NCI-H460 (cell line): Measurements from ENCODE around the gene AFF2. TPM values are rescaled to one million over a fixed set of nuclear protein-coding genes. Genes with fewer than 3 reads are reported as not detected.

Source experiments
- DNase-seq: peaks from one replicate; pipeline ENCODE4 v3.0.0-alpha.2; 2016; ENCODE audit warnings: low read depth; ENCODE audit errors: extremely low read depth
- total RNA-seq: library from RNA; depleted of rRNA; stranded (reverse); fragments of >200 nt; shearing (Covaris generic); gene quantifications from 2 replicates; pipeline ENCODE4 v1.2.3, GENCODE V29; 2014

Gene AFF2
- total RNA-seq, 1 experiment from 2014 or later, result not detected

- no peak for DNase-seq
Observed at GRCh38 chrX:148535639-148536038, 35.2 kb downstream of the AFF2 start.

DNA sequence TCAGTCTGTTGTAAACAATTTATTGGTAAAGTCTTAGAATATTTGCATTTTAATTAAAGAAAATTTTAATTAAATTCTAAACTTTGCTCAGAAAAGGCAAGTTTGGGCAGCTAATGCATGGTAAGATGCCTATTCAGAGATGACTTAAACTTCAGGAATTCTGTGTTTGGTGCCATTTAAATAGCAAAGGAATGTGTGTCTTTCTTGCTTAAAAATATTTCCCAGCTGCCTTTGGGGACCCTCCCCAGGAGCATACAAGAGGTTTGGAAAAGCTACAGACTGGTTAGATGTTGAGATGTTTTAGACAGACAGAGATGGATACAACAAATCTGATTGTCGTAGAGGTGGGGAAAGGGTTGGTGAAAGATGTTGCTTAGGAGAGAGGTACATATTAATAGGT, 36.5 kb downstream of the AFF2 start:
- DNase-seq, result no peak

DNA sequence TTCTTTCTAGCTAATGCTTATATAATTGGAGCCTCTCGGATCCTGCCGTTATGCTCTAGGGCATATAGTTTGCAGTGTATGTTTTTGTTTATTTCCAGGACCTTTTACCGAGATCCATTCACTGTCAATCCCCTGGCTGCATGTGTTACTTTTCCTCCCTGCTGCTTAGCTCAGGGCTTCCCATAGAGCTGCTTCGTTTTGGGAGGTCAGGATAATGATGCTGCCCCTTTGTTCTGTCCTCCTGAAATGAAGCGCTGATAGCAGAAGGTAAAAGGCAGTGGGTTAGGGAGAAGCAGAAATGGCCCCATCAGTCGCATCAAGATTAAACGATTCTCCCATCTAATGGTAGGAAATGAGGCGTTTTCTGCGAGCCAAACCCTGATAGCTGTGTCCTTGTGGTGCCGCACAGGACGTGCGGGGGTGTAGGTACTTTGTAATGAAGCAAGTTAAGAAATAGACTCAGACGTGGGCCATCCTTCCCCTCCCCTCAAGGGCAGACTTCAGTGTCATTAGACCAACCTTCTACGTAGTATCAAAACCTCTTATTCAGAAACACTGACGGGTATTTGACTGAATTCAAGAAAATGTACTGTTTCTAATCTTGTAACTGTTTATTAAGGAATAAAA, 37.3 kb downstream of the AFF2 start:
- no peak for DNase-seq

DNA sequence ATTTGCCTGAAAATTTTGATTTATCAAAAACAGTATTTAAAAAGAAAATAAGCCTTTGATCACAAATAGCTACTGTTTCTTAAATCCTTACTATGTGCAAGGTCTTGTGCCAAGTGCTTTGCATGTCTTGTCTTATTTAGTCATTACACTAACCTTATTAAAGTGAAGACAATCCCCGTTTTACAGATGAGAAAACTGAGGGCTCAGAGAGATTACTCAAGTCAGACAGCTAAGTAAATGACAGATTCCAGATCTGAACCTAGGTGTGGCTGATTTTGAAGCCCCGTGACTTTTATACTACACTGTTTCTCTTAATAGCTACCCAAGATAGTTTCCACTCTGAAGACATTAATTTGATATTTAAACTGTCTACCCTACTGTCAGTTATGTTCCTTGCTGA, 38.2 kb downstream of the AFF2 start:
- no peak for DNase-seq

GRCh38 chrX:148540114-148540513, 39.7 kb downstream of the AFF2 start:
- no peak for DNase-seq

GRCh38 chrX:148540671-148541583, 40.5 kb downstream of the AFF2 start:
- DNase-seq, result no peak

DNA sequence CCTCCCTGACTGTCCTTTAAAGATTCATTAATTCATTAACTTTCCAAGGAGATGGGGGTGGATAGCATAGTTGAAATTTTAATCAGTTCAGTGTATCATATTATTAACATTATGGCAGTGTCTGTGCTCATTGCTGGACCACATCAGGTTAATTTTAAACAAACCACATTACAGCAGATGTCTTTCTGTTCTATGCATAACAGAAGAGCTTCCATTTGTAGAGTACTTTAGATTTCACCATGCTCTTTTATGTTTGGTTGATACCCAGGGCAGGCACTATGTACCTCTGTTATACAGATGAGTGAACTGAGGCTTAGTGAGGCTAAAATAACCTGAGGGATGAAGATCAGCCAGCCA, 41.1 kb downstream of the AFF2 start:
- DNase-seq, result no peak

DNA sequence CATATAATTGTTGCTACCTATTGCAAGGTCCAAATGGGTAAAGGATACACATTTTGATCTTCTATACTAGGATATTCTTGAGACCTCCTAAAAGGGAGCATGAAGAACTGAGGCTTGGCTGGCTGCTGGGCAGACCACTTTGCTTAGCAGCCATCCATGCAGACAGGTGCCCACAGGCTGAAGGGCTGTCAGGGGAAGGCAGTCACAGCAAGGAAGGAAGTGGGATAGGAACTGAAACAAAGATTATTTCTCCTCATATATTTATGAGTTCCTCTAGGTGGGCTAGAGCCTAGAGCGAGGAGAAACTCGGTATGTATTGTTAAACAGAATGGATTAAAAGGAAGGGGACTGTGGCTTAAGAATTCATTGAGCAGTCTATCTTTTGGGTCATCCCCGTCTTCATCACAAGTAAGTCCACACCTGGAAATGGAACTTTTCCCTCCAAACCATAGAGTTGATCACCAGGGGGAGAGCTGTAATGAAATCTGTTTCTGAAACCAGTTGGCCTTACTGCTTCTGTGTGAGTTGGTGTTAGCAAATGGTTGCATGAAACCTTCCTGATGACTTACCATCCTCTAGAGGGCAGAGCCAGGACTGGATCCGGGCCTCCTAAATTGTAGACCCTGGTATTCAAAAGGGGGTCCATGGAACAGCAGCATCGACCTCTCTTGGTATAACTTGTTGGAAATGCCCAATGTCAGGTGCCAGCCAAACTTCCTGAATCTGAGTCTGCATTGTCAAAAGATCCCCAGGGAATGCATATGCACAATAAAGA, 42.3 kb downstream of the AFF2 start:
- no peak for DNase-seq

- no peak for DNase-seq
Observed at GRCh38 chrX:148552775-148553174, 52.4 kb downstream of the AFF2 start.

GRCh38 chrX:148555101-148555500, 54.7 kb downstream of the AFF2 start:
- no peak for DNase-seq

DNA sequence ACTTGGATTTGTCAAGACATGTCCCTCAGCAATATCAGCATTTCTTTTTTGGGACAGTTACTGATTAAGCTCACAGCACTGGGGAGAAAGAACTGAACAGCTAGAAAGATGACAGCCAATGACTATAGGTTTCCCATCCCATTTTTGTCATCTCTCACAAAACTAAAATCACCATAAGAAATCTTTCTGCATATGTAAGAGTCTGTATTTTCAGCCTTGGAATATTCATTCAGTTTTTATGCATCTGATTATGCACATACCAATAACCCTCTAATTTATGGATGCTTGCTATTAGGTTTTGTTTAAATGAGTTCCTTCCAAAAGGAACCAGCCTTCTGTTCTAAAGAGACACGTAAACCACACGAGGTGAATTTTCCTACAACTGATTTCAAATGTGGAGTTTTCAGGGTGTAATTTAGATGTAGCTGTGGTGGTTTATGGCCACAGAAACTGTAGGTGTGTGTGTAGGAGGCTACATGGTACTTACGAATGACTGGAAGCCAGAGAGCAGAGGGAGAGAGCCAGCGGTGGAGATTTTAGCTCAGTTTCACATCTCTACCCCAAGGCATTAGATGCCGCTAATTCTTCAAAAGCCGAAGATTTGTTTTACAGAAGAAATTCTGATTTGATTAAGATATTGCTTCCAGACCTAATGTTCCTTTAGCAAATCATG, 55.3 kb downstream of the AFF2 start:
- DNase-seq, result no peak

DNA sequence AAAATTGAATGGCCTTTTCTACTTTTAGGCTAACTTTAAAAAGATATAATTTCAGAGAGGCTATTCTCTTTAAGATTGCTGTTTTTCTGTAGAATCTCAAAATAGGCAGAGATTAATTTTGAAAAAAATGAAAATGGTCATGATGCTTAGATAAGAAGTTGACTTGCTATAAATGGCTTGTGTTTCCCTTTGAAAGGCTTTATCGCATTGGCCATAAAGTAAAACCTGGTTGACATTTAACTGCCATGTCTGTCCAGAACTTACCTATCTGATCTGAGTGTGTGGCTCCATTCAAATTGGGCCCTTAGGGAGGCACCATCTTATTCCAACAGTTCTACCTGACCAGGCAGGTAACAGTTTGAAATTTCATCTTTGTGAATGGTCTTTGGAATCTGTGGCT, 56.1 kb downstream of the AFF2 start:
- no peak for DNase-seq

DNA sequence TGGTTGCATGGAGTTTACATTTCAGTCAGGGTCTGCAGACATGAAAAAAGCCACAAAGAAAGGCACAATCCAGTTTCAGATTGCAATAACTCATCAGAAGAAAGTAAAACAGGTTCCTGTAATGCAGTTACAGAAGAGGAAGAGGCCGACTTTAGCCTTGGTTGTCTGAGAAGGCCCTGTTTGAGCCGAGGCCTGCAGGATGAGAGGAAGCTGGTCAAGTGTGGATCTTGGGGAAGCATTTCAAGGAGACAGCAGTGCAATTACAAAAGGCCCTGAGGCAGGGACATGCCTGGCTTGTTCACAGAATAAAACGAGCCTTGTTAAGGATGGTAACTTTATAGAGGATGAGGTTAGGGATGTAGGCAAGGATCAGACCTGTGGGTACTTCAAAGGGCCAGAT, 62.4 kb downstream of the AFF2 start:
- no peak for DNase-seq

DNA sequence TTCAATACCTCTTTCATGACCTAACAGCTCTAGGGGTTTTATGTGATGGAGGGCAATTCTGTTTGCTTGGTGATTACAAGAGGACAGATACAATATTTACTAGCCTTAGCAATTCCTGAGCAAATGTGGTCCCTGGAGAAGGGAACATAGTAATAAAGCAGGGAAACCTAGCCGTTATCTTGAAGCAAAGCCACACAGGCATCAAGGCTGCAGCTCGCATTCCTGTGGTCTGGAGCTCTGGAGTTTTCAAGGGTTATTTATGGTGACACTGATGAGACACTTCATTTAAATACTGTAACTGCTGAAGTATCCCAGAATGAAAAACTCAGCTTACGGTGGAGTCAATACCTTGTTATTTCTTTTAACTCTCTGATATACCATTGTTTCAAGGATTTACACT, 66.8 kb downstream of the AFF2 start:
- no peak for DNase-seq

DNA sequence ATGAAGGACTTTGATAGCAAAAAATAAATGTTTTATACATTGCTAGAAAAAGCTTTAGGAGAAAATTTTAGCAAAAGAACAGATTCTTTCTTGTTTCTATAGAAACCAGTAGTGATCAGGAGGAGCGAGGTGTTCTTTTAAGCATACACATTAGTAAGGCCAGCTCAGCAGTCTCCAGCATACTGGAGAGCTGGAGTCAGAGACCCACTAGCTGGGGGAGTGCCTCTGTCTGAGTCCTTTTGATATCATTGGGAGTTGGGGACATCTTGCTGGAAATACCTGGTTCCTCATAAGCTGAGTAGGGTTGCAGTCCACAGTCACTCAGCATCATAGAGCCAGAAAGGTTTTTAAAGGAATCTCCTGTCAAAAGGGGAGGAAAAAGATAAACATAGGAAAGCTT, 67.4 kb downstream of the AFF2 start:
- no peak for DNase-seq

DNA sequence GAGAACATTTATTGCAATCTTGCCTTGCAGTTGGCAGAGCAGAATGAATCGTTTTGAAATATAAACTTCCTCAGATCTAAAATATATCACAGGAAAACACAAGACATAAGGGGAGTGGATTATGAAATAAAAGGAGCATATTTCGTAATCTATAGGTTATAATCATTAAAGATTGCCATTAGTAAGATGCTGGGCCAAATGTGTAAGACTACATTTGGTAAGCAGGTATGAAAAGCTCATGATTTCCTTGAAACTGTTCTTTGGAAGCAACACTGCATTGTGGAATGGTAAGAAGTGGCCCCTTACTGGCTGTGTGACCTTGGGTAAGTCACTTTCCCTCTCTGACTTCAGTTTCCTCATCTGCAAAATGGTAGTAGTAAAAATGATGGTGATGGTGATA, 68.3 kb downstream of the AFF2 start:
- DNase-seq, result no peak

GRCh38 chrX:148572337-148572736, 71.9 kb downstream of the AFF2 start:
- no peak for DNase-seq

GRCh38 chrX:148573119-148573518, 72.7 kb downstream of the AFF2 start:
- DNase-seq, result no peak

DNA sequence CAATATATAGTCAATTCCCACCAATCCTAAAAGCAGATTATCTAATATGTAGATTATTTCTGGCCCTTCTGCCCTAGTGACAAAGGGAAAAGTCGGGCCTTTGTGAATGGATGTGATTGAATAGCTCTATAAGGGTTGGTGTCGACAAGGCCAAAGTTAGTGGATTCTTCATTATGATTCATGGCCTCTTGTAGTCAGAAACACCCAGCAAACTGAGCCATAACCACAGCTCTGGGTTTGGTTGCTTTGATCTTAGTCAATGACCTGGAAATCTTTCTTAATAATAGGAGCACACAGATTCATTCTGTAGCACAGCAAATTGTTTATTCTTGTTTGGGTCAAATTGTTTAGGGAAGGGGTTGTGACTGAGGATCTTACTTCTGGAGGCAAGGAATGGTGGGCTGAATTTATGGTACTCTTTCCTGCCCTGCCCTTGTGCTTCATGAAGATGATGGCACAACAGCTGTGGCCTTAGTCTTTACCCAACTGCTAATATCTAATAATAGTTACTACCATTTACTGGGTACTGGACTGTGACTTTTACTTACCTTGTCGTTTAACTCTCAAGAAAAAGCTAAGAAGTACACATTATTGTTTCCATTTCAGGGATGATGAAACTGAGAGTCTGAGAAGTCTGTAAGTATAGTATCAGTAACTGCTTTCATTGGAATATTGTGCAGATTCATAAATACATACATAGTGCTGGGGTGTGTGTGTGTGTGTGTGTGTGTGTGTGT, 74.0 kb downstream of the AFF2 start:
- DNase-seq, result no peak

DNA sequence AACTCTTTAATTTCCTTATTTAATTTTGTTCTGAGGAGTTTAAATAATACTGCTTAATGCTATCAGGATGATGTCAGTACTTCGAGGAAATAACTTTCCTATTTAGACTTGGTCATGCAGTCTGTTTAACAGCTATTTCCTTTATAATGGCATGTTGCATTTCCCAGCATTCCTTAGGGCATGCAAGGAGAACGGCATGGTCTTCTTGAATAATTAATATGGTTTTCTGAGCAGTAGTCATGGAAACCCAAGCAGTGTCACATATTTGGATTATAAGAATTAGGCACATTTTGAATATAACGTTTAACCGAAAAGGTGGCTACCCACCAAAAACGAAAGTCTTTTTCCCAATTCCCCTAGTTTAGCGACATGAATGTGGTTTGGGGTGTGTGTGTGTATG, 76.0 kb downstream of the AFF2 start:
- no peak for DNase-seq
